K562 (cell line): Measurements from ENCODE around the gene NACC1. TPM values are rescaled to one million over a fixed set of nuclear protein-coding genes. Genes with fewer than 3 reads are reported as not detected.

Experiments
- DNMT1 ChIP-seq: fragments of 450-650 bp; IDR thresholded peaks from 2 replicates; pipeline ENCODE4 v1.6.1; 2016; ENCODE audit warnings: antibody characterized with exemption, mild to moderate bottlenecking
- FOXJ3 ChIP-seq: sonication (generic); formaldehyde crosslinking; IDR thresholded peaks from 2 replicates; pipeline ENCODE4 v1.4.0; 2020; ENCODE audit warnings: mild to moderate bottlenecking, missing genetic modification reagents
- GTF2E2 ChIP-seq: fragments of 200-800 bp; sonication (Bioruptor generic); IDR thresholded peaks from 2 replicates; pipeline ENCODE4 v1.6.1; 2016; ENCODE audit warnings: missing genetic modification characterization, missing compliant biosample characterization
- HSF4 ChIP-seq: fragments of 250-450 bp; sonication (Bioruptor Pico); IDR thresholded peaks from 2 replicates; pipeline ENCODE4 v2.1.2; 2022; ENCODE audit warnings: mild to moderate bottlenecking, moderate library complexity, borderline replicate concordance
- NFE2 ChIP-seq: IDR thresholded peaks from 2 replicates; pipeline ENCODE4 v1.6.1; 2014; ENCODE audit warnings: antibody characterized with exemption, low read depth
- PHF20 ChIP-seq: fragments of 450-650 bp; IDR thresholded peaks from 2 replicates; pipeline ENCODE4 v1.6.1; 2018; ENCODE audit not compliant: partially characterized antibody
- PTBP1 ChIP-seq: fragments of 200-400 bp; formaldehyde crosslinking; IDR thresholded peaks from 2 replicates; pipeline ENCODE4 v1.6.1; 2017; ENCODE audit warnings: low read depth, low read length
- SIN3B ChIP-seq: fragments of 450-650 bp; IDR thresholded peaks from 2 replicates; pipeline ENCODE4 v1.6.1; 2017; ENCODE audit warnings: low read depth, mild to moderate bottlenecking, moderate library complexity
- SNIP1 ChIP-seq: fragments of 450-650 bp; IDR thresholded peaks from 2 replicates; pipeline ENCODE4 v1.7.1; 2017; ENCODE audit warnings: low read depth, mild to moderate bottlenecking
- U2AF2 ChIP-seq: fragments of 200-400 bp; formaldehyde crosslinking; optimal IDR thresholded peaks from 2 replicates; pipeline ENCODE3; 2017; ENCODE audit warnings: low read depth, mild to moderate bottlenecking, low read length
- ZC3H11A ChIP-seq: IDR thresholded peaks from 2 replicates; pipeline ENCODE4 v1.6.1; 2012; ENCODE audit warnings: low read depth, low read length, improper control_type of control experiment
- ZNF311 ChIP-seq: fragments of 250-450 bp; sonication (Bioruptor Pico); IDR thresholded peaks from 2 replicates; pipeline ENCODE4 v1.4.0; 2020; ENCODE audit warnings: mild to moderate bottlenecking, moderate library complexity
- ZNF316 ChIP-seq: fragments of 450-650 bp; IDR thresholded peaks from 2 replicates; pipeline ENCODE4 v1.6.1; 2016
- ZNF347 ChIP-seq: fragments of 450-650 bp; formaldehyde crosslinking; IDR thresholded peaks from 2 replicates; pipeline ENCODE4 v1.4.0; 2020; ENCODE audit warnings: low read depth, mild to moderate bottlenecking, moderate library complexity
- polyA plus RNA-seq, 8 experiments: library from polyadenylated mRNA; depleted of rRNA in 4 of 8; stranded (reverse) in 5 of 8; unstranded in 3 of 8; fragments of >200 nt; fragmentation: Nextera tagmentation in 2 of 8; fragmentation: Illumina TruSeq in 1 of 8; extraction: Ambion mirVana in 2 of 8; extraction: Trizol in 1 of 8; gene quantifications; 2 replicates each; pipeline versions ENCODE4 v1.2.1 to v1.2.3, GENCODE V29; 2011 to 2014; ENCODE audit warnings: inconsistent platforms in 1 of 8, missing spikeins in 1 of 8
- total RNA-seq, 7 experiments: library from RNA; depleted of rRNA in 6 of 7; stranded (reverse); fragments of >200 nt in 6 of 7; fragmentation: Illumina TruSeq in 2 of 7; extraction: Trizol in 2 of 7; gene quantifications; 2 replicates each; pipeline versions ENCODE4 v1.2.1 to v1.2.3, GENCODE V29; 2011 to 2021; ENCODE audit warnings: low replicate concordance in 1 of 7
- TF ChIP-seq, protein P1 (sequence below): fragments of 450-650 bp; IDR thresholded peaks from 2 replicates; pipeline ENCODE4 v1.6.1; 2018; ENCODE audit warnings: mild to moderate bottlenecking, low read depth; ENCODE audit not compliant: partially characterized antibody
- TF ChIP-seq, protein P2 (sequence below): fragments of 450-650 bp; IDR thresholded peaks from 2 replicates; pipeline ENCODE4 v1.6.1; 2016; ENCODE audit warnings: mild to moderate bottlenecking, moderate library complexity

Gene NACC1
- total and polyA plus RNA-seq, 9 of the 15 experiments (the other 6 are each of a cell fraction or from before 2014, with no cell fraction given) = 0.04 to 96.6 (median 25.8) TPM

DNA sequence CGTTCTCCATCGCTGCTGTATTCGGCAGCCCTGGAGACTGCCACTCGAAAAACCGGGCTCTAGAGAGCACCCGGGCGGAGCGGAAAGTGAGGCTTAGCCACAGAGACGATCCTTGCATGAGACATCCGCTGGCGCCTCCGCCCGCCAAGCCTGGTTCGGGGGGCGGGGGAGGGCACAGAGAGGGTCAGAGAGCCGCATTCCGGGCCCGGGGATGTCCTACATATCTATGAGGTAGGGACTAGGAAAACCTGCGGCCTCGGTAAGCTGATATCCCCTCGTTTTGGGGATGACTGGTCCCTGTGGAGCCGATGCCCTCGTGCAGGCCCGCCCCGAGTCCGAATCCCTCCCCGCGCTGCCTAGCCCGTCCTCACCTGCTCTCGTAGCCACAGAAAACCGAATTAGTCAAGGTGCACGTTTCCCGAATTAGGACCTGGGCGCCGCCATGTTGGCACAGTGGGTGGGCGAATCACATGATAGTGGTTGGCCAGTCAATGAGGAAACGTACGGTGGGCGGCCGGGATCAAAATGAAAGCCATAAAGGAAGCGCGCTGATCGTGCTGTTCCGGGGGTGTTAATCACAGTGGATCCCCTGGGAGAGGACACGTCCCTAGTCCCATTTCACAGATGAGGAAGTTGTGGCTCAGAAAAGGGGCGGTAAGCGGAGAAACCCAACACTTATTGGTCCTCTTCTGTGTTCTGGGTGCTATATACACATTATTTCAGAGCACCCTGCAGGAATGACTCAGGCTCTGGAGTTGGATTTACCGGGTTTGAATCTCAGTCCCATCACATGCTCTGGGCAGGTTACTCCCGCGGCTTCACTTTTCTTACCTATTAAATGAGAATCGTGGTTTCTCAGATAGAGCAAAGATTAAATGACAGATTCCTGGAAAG lies 1.5 kb upstream of the NACC1 start, which contains the start of gene TRMT1 (continued):
- TF ChIP-seq PHF20 (peak; percentile 99), FOXJ3 (CRISPR knock-in tag) (no peak), U2AF2 (no peak), GTF2E2 (tag) (0 out of 2 replicates have a peak, but pooled peaks have one; percentile 29), ZC3H11A (no peak), NFE2 (peak; percentile 40; the same call in 1 of the 2 replicates), ZNF311 (CRISPR knock-in tag) (no peak), PTBP1 (peak; percentile 93), HSF4 (CRISPR knock-in tag) (no peak), SIN3B (peak; percentile 99), DNMT1 (no peak), ZNF347 (CRISPR knock-in tag) (no peak), ZNF316 (peak; percentile 77), SNIP1 (no peak)
- TF ChIP-seq, protein P1, sequence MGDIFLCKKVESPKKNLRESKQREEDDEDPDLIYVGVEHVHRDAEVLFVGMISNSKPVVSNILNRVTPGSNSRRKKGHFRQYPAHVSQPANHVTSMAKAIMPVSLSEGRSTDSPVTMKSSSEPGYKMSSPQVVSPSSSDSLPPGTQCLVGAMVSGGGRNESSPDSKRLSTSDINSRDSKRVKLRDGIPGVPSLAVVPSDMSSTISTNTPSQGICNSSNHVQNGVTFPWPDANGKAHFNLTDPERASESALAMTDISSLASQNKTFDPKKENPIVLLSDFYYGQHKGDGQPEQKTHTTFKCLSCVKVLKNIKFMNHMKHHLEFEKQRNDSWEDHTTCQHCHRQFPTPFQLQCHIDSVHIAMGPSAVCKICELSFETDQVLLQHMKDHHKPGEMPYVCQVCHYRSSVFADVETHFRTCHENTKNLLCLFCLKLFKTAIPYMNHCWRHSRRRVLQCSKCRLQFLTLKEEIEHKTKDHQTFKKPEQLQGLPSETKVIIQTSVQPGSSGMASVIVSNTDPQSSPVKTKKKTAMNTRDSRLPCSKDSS = no peak
- TF ChIP-seq, protein P2, sequence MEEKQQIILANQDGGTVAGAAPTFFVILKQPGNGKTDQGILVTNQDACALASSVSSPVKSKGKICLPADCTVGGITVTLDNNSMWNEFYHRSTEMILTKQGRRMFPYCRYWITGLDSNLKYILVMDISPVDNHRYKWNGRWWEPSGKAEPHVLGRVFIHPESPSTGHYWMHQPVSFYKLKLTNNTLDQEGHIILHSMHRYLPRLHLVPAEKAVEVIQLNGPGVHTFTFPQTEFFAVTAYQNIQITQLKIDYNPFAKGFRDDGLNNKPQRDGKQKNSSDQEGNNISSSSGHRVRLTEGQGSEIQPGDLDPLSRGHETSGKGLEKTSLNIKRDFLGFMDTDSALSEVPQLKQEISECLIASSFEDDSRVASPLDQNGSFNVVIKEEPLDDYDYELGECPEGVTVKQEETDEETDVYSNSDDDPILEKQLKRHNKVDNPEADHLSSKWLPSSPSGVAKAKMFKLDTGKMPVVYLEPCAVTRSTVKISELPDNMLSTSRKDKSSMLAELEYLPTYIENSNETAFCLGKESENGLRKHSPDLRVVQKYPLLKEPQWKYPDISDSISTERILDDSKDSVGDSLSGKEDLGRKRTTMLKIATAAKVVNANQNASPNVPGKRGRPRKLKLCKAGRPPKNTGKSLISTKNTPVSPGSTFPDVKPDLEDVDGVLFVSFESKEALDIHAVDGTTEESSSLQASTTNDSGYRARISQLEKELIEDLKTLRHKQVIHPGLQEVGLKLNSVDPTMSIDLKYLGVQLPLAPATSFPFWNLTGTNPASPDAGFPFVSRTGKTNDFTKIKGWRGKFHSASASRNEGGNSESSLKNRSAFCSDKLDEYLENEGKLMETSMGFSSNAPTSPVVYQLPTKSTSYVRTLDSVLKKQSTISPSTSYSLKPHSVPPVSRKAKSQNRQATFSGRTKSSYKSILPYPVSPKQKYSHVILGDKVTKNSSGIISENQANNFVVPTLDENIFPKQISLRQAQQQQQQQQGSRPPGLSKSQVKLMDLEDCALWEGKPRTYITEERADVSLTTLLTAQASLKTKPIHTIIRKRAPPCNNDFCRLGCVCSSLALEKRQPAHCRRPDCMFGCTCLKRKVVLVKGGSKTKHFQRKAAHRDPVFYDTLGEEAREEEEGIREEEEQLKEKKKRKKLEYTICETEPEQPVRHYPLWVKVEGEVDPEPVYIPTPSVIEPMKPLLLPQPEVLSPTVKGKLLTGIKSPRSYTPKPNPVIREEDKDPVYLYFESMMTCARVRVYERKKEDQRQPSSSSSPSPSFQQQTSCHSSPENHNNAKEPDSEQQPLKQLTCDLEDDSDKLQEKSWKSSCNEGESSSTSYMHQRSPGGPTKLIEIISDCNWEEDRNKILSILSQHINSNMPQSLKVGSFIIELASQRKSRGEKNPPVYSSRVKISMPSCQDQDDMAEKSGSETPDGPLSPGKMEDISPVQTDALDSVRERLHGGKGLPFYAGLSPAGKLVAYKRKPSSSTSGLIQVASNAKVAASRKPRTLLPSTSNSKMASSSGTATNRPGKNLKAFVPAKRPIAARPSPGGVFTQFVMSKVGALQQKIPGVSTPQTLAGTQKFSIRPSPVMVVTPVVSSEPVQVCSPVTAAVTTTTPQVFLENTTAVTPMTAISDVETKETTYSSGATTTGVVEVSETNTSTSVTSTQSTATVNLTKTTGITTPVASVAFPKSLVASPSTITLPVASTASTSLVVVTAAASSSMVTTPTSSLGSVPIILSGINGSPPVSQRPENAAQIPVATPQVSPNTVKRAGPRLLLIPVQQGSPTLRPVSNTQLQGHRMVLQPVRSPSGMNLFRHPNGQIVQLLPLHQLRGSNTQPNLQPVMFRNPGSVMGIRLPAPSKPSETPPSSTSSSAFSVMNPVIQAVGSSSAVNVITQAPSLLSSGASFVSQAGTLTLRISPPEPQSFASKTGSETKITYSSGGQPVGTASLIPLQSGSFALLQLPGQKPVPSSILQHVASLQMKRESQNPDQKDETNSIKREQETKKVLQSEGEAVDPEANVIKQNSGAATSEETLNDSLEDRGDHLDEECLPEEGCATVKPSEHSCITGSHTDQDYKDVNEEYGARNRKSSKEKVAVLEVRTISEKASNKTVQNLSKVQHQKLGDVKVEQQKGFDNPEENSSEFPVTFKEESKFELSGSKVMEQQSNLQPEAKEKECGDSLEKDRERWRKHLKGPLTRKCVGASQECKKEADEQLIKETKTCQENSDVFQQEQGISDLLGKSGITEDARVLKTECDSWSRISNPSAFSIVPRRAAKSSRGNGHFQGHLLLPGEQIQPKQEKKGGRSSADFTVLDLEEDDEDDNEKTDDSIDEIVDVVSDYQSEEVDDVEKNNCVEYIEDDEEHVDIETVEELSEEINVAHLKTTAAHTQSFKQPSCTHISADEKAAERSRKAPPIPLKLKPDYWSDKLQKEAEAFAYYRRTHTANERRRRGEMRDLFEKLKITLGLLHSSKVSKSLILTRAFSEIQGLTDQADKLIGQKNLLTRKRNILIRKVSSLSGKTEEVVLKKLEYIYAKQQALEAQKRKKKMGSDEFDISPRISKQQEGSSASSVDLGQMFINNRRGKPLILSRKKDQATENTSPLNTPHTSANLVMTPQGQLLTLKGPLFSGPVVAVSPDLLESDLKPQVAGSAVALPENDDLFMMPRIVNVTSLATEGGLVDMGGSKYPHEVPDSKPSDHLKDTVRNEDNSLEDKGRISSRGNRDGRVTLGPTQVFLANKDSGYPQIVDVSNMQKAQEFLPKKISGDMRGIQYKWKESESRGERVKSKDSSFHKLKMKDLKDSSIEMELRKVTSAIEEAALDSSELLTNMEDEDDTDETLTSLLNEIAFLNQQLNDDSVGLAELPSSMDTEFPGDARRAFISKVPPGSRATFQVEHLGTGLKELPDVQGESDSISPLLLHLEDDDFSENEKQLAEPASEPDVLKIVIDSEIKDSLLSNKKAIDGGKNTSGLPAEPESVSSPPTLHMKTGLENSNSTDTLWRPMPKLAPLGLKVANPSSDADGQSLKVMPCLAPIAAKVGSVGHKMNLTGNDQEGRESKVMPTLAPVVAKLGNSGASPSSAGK = no peak; the same call in 1 of the 2 replicates
